ENCODE data around the gene FZD4.

DNA sequence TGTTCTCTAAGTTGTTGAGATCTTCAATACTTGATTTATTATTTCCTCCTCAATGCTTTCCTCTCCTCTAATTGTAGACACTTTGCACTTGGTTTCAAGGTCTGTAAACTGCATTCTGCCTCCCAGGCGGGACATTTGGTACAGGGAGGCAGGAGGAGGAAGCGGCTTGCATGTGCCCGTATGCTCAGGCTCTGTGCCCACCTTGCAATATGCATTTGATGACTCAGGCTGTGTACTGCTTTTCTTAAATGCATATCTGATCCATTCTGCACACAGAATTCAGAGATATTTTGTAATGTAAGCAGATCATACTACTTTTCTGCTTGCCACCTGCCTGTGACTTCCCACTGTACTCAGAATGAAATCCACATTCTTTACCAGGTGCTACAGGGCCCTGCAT is 55.0 kb downstream of the FZD4 start:
- TF ChIP-seq, protein P1, sequence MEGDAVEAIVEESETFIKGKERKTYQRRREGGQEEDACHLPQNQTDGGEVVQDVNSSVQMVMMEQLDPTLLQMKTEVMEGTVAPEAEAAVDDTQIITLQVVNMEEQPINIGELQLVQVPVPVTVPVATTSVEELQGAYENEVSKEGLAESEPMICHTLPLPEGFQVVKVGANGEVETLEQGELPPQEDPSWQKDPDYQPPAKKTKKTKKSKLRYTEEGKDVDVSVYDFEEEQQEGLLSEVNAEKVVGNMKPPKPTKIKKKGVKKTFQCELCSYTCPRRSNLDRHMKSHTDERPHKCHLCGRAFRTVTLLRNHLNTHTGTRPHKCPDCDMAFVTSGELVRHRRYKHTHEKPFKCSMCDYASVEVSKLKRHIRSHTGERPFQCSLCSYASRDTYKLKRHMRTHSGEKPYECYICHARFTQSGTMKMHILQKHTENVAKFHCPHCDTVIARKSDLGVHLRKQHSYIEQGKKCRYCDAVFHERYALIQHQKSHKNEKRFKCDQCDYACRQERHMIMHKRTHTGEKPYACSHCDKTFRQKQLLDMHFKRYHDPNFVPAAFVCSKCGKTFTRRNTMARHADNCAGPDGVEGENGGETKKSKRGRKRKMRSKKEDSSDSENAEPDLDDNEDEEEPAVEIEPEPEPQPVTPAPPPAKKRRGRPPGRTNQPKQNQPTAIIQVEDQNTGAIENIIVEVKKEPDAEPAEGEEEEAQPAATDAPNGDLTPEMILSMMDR (IDR thresholded peaks at IDR 0.05), result no peak
- TF ChIP-seq POLR2A (IDR thresholded peaks at IDR 0.05) (no peak), POLR2AphosphoS5 (IDR thresholded peaks at IDR 0.05; ENCODE audit: insufficient read depth in 1 of 2, low read depth in 1 of 2) (no peak)
